Thoracic aorta (tissue), 2 donors: Measurements from ENCODE around the gene UPF3A. TPM values are rescaled to one million over a fixed set of nuclear protein-coding genes. Genes with fewer than 3 reads are reported as not detected.

Source experiments
- ATAC-seq: fragments of 150-250 bp; one replicate; pipeline ENCODE4 v1.8.0; 2017; ENCODE audit warnings: low read depth; ENCODE audit not compliant: insufficient number of reproducible peaks, low FRiP score
- DNase-seq: peaks from one replicate; pipeline ENCODE4 v3.0.0-alpha.2; 2020; ENCODE audit warnings: low spot score
- H3K27ac ChIP-seq, 2 donors: fragments of 200-600 bp; sonication (generic); 1 replicate in 1 of 2; 2 replicates in 1 of 2; pipeline ENCODE4 v1.5.1; 2016; ENCODE audit warnings: mild to moderate bottlenecking in 2 of 2, moderate library complexity in 2 of 2
- H3K27me3 ChIP-seq: fragments of 200-600 bp; sonication (generic); replicated peaks from 2 replicates; pipeline ENCODE4 v1.6.0; 2016; ENCODE audit warnings: mild to moderate bottlenecking; ENCODE audit not compliant: insufficient read depth
- H3K36me3 ChIP-seq: fragments of 200-600 bp; sonication (generic); one replicate; pipeline ENCODE4 v1.5.1; 2016
- H3K4me1 ChIP-seq, 2 donors: fragments of 200-600 bp; sonication (generic); 1 replicate in 1 of 2; 2 replicates in 1 of 2; pipeline versions ENCODE4 v1.5.1 to v1.6.0; 2016; ENCODE audit warnings: low read depth in 2 of 2, mild to moderate bottlenecking in 1 of 2; ENCODE audit not compliant: control insufficient read depth in 1 of 2
- H3K4me3 ChIP-seq: fragments of 200-600 bp; sonication (generic); 2 replicates; pipeline ENCODE4 v1.5.1; 2016; ENCODE audit warnings: mild to moderate bottlenecking
- H3K9me3 ChIP-seq: fragments of 200-600 bp; sonication (generic); 2 replicates; pipeline ENCODE4 v1.5.1; 2016
- total RNA-seq, 2 donors: library from RNA; depleted of rRNA; stranded (reverse); fragments of >200 nt; gene quantifications; one replicate each; pipeline versions ENCODE4 v1.1.0 to v1.2.3, GENCODE V29; 2016
- TF ChIP-seq, protein P1 (sequence below): fragments of 200-600 bp; sonication (generic); IDR thresholded peaks from one replicate; pipeline ENCODE4 v1.5.1; 2019; ENCODE audit warnings: antibody characterized with exemption

The UPF3A gene
- total RNA-seq, 2 donors from 2014 or later = 25.3 to 32.8 TPM

- peaks cover under 1 to 6% of the 10 kb centered on the region in 2 donors for H3K4me1 ChIP-seq
- no peak for ATAC-seq
- H3K36me3 ChIP-seq = peaks cover 18% of the 10 kb centered on the region
These were observed 6.1 kb upstream of the UPF3A start for GRCh38 chr13:114275304-114275703.

DNA sequence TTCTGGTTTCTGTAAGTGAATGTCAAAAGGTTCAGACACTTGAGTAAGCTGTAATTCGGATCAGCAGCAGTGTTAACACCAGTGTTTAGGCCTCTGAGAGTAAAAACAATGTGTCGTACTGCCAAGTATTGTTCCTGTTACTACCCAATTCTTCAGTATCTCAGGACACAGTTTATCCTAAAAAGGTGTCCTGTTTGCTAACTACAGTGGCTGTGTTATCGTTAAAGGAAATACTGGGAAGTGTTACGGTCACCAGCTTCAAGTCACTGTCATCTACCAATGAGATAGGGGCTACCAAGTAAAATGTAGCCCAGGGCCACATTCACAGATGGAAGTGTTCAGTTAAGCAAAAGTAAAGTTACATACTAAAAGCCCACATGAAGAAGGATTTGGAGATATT is 2.3 kb upstream of the UPF3A start:
- H3K9me3 ChIP-seq = no peaks in the 10 kb centered on the region
- no peaks in the 10 kb centered on the region for H3K27me3 ChIP-seq
- H3K4me1 ChIP-seq = peaks cover 10 to 29% of the 10 kb centered on the region in 2 donors
- no peak overlapping the region for H3K27ac ChIP-seq
- H3K4me3 ChIP-seq = no peak overlapping the region
- H3K36me3 ChIP-seq = peaks cover 6% of the 10 kb centered on the region
- ATAC-seq = no peak
- TF ChIP-seq, protein P1, sequence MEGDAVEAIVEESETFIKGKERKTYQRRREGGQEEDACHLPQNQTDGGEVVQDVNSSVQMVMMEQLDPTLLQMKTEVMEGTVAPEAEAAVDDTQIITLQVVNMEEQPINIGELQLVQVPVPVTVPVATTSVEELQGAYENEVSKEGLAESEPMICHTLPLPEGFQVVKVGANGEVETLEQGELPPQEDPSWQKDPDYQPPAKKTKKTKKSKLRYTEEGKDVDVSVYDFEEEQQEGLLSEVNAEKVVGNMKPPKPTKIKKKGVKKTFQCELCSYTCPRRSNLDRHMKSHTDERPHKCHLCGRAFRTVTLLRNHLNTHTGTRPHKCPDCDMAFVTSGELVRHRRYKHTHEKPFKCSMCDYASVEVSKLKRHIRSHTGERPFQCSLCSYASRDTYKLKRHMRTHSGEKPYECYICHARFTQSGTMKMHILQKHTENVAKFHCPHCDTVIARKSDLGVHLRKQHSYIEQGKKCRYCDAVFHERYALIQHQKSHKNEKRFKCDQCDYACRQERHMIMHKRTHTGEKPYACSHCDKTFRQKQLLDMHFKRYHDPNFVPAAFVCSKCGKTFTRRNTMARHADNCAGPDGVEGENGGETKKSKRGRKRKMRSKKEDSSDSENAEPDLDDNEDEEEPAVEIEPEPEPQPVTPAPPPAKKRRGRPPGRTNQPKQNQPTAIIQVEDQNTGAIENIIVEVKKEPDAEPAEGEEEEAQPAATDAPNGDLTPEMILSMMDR = no peak
- no peak for DNase-seq

More at GRCh38 chr13:114275304-114275703, 6.1 kb upstream of the UPF3A start:
- TF ChIP-seq, protein P1 = no peak
- no peaks in the 10 kb centered on the region for H3K9me3 ChIP-seq
- DNase-seq = no peak
- no peak overlapping the region for H3K4me3 ChIP-seq
- no peak overlapping the region for H3K27ac ChIP-seq
- no peaks in the 10 kb centered on the region for H3K27me3 ChIP-seq

- Histone ChIP-seq H3K4me3 (no peak overlapping the region), H3K27ac (peak overlapping the region; percentile 91 to 96), H3K36me3 (peaks cover 6% of the 10 kb centered on the region), H3K4me1 (peaks cover 10 to 32% of the 10 kb centered on the region in 2 donors), H3K27me3 (no peaks in the 10 kb centered on the region), H3K9me3 (no peaks in the 10 kb centered on the region)
- DNase-seq (no peak), ATAC-seq (no peak)
- TF ChIP-seq, protein P1 = no peak
These were observed 1.5 kb upstream of the UPF3A start for GRCh38 chr13:114279758-114280355.

DNA sequence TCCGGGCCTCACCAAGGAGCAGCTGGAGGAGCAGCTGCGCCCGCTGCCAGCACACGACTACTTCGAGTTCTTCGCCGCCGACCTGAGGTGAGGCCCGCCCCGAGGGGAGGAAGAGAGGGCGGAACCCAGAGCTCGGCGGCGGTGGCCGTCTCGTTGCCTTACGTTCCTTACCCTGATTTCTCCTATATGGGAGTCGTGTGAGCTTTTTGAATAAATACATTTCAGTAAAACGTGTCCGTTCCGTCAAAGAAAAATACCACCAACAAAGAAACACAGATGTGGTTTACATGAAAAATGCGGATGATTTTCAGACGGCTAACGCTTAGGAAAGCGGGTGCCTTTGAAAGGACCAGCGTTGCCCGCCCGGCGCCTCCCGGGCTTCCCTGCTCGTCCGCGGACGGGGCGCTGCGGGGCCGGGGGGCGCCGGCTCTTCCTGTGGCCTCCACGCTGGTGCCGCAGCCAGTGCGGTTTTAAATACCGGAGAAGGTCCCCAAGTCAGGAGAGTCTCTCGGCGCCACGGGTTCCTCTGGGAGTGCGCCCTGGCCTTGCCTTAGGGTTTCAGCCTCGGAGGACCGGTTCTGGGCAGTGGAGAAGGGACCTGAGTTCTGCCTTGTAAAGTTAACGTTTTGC is 755 bp downstream of the UPF3A start:
- H3K9me3 ChIP-seq = no peaks in the 10 kb centered on the region

DNA sequence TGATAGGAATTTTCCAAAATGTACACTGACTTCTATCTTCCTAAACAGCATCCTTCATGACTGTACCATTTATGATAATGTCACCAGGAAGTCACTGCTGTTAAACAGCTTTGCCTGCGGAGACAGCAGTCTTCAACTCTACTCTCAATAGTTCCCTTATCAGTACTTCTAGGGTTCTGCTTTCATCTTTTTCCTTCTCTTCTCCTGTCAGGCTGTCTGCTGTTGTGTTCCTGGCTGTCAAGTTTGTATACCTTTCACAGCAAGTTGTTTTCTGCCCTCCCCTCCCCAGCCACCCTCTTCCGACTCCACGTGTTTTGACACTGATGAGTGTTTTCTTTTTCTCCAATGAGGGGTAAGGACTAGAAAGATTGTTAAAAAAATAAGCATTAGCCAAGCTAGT is 2.2 kb downstream of the UPF3A start:
- H3K36me3 ChIP-seq = peaks cover 3% of the 10 kb centered on the region
- H3K27me3 ChIP-seq = no peaks in the 10 kb centered on the region
- no peaks in the 10 kb centered on the region for H3K9me3 ChIP-seq
- no peak for DNase-seq
- H3K27ac ChIP-seq = no peak overlapping the region
- no peak overlapping the region for H3K4me3 ChIP-seq
- H3K4me1 ChIP-seq = peaks cover 10 to 32% of the 10 kb centered on the region in 2 donors
- no peak for ATAC-seq
- TF ChIP-seq, protein P1 = no peak

More for the DNA sequence above, 755 bp downstream of the UPF3A start:
- TF ChIP-seq, protein P1 = no peak
- Histone ChIP-seq H3K4me3 (peak overlapping the region; percentile 93), H3K4me1 (peaks cover 10 to 32% of the 10 kb centered on the region in 2 donors), H3K27me3 (no peaks in the 10 kb centered on the region), H3K27ac (peak overlapping the region; percentile 76 to 96), H3K36me3 (no peaks in the 10 kb centered on the region)
- DNase-seq (peak; percentile 6), ATAC-seq (peak; percentile 38)
